Mesenchymal stem cell (in vitro differentiated cells and primary cell): ENCODE data around the gene RRAGB.
"Not testable (repeated sequence)": the region's sequence is repeated elsewhere in the genome, so short reads cannot be mapped to it uniquely, and the experiment has no call there.

Source experiments
- DNase-seq: peaks from one replicate; pipeline ENCODE4 v3.0.0-alpha.2; 2013
- H2AFZ ChIP-seq: one replicate; pipeline ENCODE4 v1.6.1; 2013; ENCODE audit warnings: low read depth, mild to moderate bottlenecking, control low read depth, inconsistent platforms, low read length, moderate library complexity
- H2AK5ac ChIP-seq: 2 replicates; pipeline ENCODE4 v1.6.1; 2013; ENCODE audit warnings: low read length, moderate library complexity, mild to moderate bottlenecking, inconsistent platforms; ENCODE audit not compliant: severe bottlenecking
- H2BK120ac ChIP-seq: one replicate; pipeline ENCODE4 v1.6.1; 2013; ENCODE audit warnings: low read depth, mild to moderate bottlenecking, inconsistent platforms, low read length, moderate library complexity
- H2BK12ac ChIP-seq, 2 experiments: one replicate each; pipeline ENCODE4 v1.6.1; 2013; ENCODE audit warnings: inconsistent platforms in 2 of 2, low read length in 2 of 2, mild to moderate bottlenecking in 2 of 2, moderate library complexity in 2 of 2, control low read depth in 1 of 2
- H2BK15ac ChIP-seq: one replicate; pipeline ENCODE4 v1.6.1; 2013; ENCODE audit warnings: mild to moderate bottlenecking, low read depth, inconsistent platforms; ENCODE audit not compliant: poor library complexity, severe bottlenecking
- H2BK5ac ChIP-seq: 2 replicates; pipeline ENCODE4 v1.6.1; 2013; ENCODE audit warnings: low read depth, mild to moderate bottlenecking, low read length, control low read depth, inconsistent platforms; ENCODE audit not compliant: poor library complexity, severe bottlenecking
- H3K14ac ChIP-seq, 2 experiments: one replicate each; pipeline ENCODE4 v1.6.1; 2013; ENCODE audit warnings: inconsistent platforms in 2 of 2, low read length in 2 of 2, control low read depth in 1 of 2, mild to moderate bottlenecking in 1 of 2, moderate library complexity in 1 of 2
- H3K18ac ChIP-seq, 2 experiments: one replicate each; pipeline ENCODE4 v1.6.1; 2013; ENCODE audit warnings: inconsistent platforms in 2 of 2, low read length in 2 of 2, control low read depth in 1 of 2, low read depth in 1 of 2, mild to moderate bottlenecking in 1 of 2
- H3K23ac ChIP-seq, 2 experiments: one replicate each; pipeline ENCODE4 v1.6.1; 2013; ENCODE audit warnings: inconsistent platforms in 2 of 2, low read length in 2 of 2, mild to moderate bottlenecking in 2 of 2, moderate library complexity in 2 of 2, control low read depth in 1 of 2
- H3K27ac ChIP-seq: 2 replicates; pipeline ENCODE4 v1.5.1; 2013; ENCODE audit warnings: mild to moderate bottlenecking, moderate library complexity, low read length, control low read depth, inconsistent platforms; ENCODE audit not compliant: poor library complexity, severe bottlenecking
- H3K27me3 ChIP-seq, 2 experiments: 2 replicates each; pipeline versions ENCODE4 v1.6.1 to v1.7.0; 2013; ENCODE audit warnings: low read length in 2 of 2, mild to moderate bottlenecking in 2 of 2, moderate library complexity in 2 of 2, control low read depth in 1 of 2, inconsistent platforms in 1 of 2; ENCODE audit not compliant: control insufficient read depth in 1 of 2, insufficient read depth in 1 of 2
- H3K36me3 ChIP-seq, 2 experiments: 2 replicates each; pipeline versions ENCODE4 v1.6.1 to v1.7.0; 2013; ENCODE audit warnings: low read length in 2 of 2, control low read depth in 1 of 2, inconsistent platforms in 1 of 2, low read depth in 1 of 2, mild to moderate bottlenecking in 1 of 2; ENCODE audit not compliant: insufficient read depth in 2 of 2, control insufficient read depth in 1 of 2
- H3K4ac ChIP-seq, 2 experiments: one replicate each; pipeline ENCODE4 v1.6.1; 2013; ENCODE audit warnings: inconsistent platforms in 2 of 2, low read length in 2 of 2, mild to moderate bottlenecking in 2 of 2, moderate library complexity in 2 of 2, control low read depth in 1 of 2, low read depth in 1 of 2
- H3K4me1 ChIP-seq: 2 replicates; pipeline ENCODE4 v1.6.1; 2013; ENCODE audit warnings: low read depth, low read length, control low read depth; ENCODE audit not compliant: control insufficient read depth, insufficient read depth
- H3K4me2 ChIP-seq: 2 replicates; pipeline ENCODE4 v1.6.1; 2013; ENCODE audit warnings: low read length, mild to moderate bottlenecking, inconsistent platforms; ENCODE audit not compliant: poor library complexity, severe bottlenecking
- H3K4me3 ChIP-seq, 2 experiments: 2 replicates each; pipeline versions ENCODE4 v1.5.1 to v1.7.0; 2013; ENCODE audit warnings: low read length in 2 of 2, mild to moderate bottlenecking in 2 of 2, control low read depth in 1 of 2, low read depth in 1 of 2; ENCODE audit not compliant: insufficient read depth in 1 of 2
- H3K79me1 ChIP-seq: replicated peaks from 2 replicates; pipeline ENCODE4 v1.6.1; 2013; ENCODE audit warnings: mild to moderate bottlenecking, control low read depth, low read length, inconsistent platforms; ENCODE audit not compliant: poor library complexity, severe bottlenecking
- H3K9ac ChIP-seq: 2 replicates; pipeline ENCODE4 v1.7.0; 2013; ENCODE audit warnings: mild to moderate bottlenecking, low read length, moderate library complexity
- H3K9me3 ChIP-seq: 2 replicates; pipeline ENCODE4 v1.7.0; 2013; ENCODE audit warnings: mild to moderate bottlenecking, low read length; ENCODE audit not compliant: control insufficient read depth
- H4K8ac ChIP-seq: one replicate; pipeline ENCODE4 v1.6.1; 2013; ENCODE audit warnings: inconsistent platforms, mild to moderate bottlenecking, low read length, moderate library complexity
- H4K91ac ChIP-seq: one replicate; pipeline ENCODE4 v1.6.1; 2013; ENCODE audit warnings: mild to moderate bottlenecking, low read length, inconsistent platforms
- WGBS: methylation state at CpG from one replicate; pipeline ENCODE4 v1.1.7; 2013; ENCODE audit warnings: mixed read lengths; 5-methylcytosine and 5-hydroxymethylcytosine counted together

RRAGB gene

GRCh38 chrX:55738969-55739368 lies 21.4 kb downstream of the RRAGB start:
- Histone ChIP-seq H2AFZ (no peak overlapping the region), H3K4me2 (no peak overlapping the region), H3K23ac (no peak overlapping the region), H3K27ac (no peak overlapping the region), H4K8ac (no peak overlapping the region), H3K79me1 (peaks cover 10% of the 10 kb centered on the region), H3K4me1 (no peaks in the 10 kb centered on the region), H3K4ac (no peak overlapping the region), H4K91ac (no peak overlapping the region), H3K18ac (no peak overlapping the region), H3K4me3 (no peak overlapping the region), H3K9ac (no peak overlapping the region), H2BK12ac (no peak overlapping the region), H3K9me3 (peaks cover 7% of the 10 kb centered on the region), H3K14ac (no peak overlapping the region), H2BK120ac (no peak overlapping the region), H2AK5ac (no peak overlapping the region), H3K27me3 (no peaks in the 10 kb centered on the region), H3K36me3 (peaks cover 24 to 54% of the 10 kb centered on the region in 2 experiments), H2BK15ac (no peak overlapping the region), H2BK5ac (no peak overlapping the region)
- 99% methylated on average over 4 of the region's 4 CpGs for WGBS
- DNase-seq = no peak

GRCh38 chrX:55742649-55743048 lies 25.1 kb downstream of the RRAGB start:
- H3K9me3 ChIP-seq = no peaks in the 10 kb centered on the region
- H3K36me3 ChIP-seq = peaks cover 19 to 56% of the 10 kb centered on the region in 2 experiments
- H3K27ac ChIP-seq = no peak overlapping the region
- H3K4me3 ChIP-seq = no peak overlapping the region
- no peak overlapping the region for H2BK5ac ChIP-seq
- no peaks in the 10 kb centered on the region for H3K4me1 ChIP-seq
- no peak overlapping the region for H3K23ac ChIP-seq
- no peak overlapping the region for H3K14ac ChIP-seq
- no peak overlapping the region for H2BK15ac ChIP-seq
- DNase-seq = no peak
- WGBS = 100% methylated on average over 1 of the region's 2 CpGs
- H4K8ac ChIP-seq = no peak overlapping the region
- no peak overlapping the region for H2AFZ ChIP-seq
- peaks cover 12% of the 10 kb centered on the region for H3K79me1 ChIP-seq
- H2BK120ac ChIP-seq = no peak overlapping the region
- H3K4me2 ChIP-seq = no peak overlapping the region
- H3K4ac ChIP-seq = no peak overlapping the region
- H3K18ac ChIP-seq = no peak overlapping the region
- H2BK12ac ChIP-seq = no peak overlapping the region
- no peak overlapping the region for H3K9ac ChIP-seq
- H2AK5ac ChIP-seq = no peak overlapping the region
- H3K27me3 ChIP-seq = no peaks in the 10 kb centered on the region
- no peak overlapping the region for H4K91ac ChIP-seq

DNA sequence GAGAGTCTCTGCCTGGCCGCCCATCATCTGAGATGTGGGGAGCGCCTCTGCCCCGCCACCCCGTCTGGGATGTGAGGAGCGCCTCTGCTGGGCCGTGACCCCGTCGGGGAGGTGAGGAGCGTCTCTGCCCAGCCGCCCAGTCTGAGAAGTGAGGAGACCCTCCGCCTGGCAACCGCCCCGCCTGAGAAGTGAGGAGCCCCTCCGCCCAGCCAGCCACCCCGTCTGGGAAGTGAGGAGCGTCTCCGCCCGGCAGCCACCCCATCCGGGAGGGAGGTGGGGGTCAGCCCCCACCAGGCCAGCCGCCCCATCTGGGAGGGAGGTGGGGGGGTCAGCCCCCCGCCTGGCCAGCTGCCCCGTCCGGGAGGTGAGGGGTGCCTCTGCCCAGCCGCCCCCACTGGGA lies 30.9 kb downstream of the RRAGB start:
- H3K79me1 ChIP-seq, DNase-seq, H3K18ac ChIP-seq, H3K27me3 ChIP-seq, H3K4ac ChIP-seq, H2AK5ac ChIP-seq, H3K14ac ChIP-seq, H4K91ac ChIP-seq, H2BK12ac ChIP-seq, H2BK120ac ChIP-seq, H2AFZ ChIP-seq, H3K9ac ChIP-seq, H3K4me1 ChIP-seq, H2BK5ac ChIP-seq, H4K8ac ChIP-seq, H3K23ac ChIP-seq, H3K4me3 ChIP-seq, H3K9me3 ChIP-seq, H3K4me2 ChIP-seq, H3K27ac ChIP-seq, H2BK15ac ChIP-seq: not testable (repeated sequence)
- H3K36me3 ChIP-seq = peaks cover 0 to 44% of the 10 kb centered on the region in 2 experiments
- WGBS = 0% methylated on average over 1 of the region's 24 CpGs

GRCh38 chrX:55750256-55750655 lies 32.7 kb downstream of the RRAGB start:
- H3K4me2 ChIP-seq = no peak overlapping the region
- no peak overlapping the region for H4K8ac ChIP-seq
- no peaks in the 10 kb centered on the region for H3K9me3 ChIP-seq
- H3K4me3 ChIP-seq = no peak overlapping the region
- no peak overlapping the region for H2AK5ac ChIP-seq
- no peak overlapping the region for H3K23ac ChIP-seq
- H3K4ac ChIP-seq = no peak overlapping the region
- no peak overlapping the region for H2AFZ ChIP-seq
- no peak for DNase-seq
- peaks cover 2% of the 10 kb centered on the region for H3K79me1 ChIP-seq
- no peaks in the 10 kb centered on the region for H3K27me3 ChIP-seq
- H2BK5ac ChIP-seq = no peak overlapping the region
- H3K4me1 ChIP-seq = no peaks in the 10 kb centered on the region
- no peak overlapping the region for H2BK15ac ChIP-seq
- no peak overlapping the region for H3K14ac ChIP-seq
- no peak overlapping the region for H2BK12ac ChIP-seq
- no peak overlapping the region for H3K9ac ChIP-seq
- H2BK120ac ChIP-seq = no peak overlapping the region
- H3K27ac ChIP-seq = no peak overlapping the region
- H3K18ac ChIP-seq = no peak overlapping the region
- no CpG with 5 or more reads among the region's 1 CpG for WGBS
- H4K91ac ChIP-seq = no peak overlapping the region
- H3K36me3 ChIP-seq = peaks cover 0 to 49% of the 10 kb centered on the region in 2 experiments
